ENCODE results near the gene EFEMP2. TPM values are rescaled to one million over a fixed set of nuclear protein-coding genes. Genes with fewer than 3 reads are reported as not detected.

EFEMP2 gene
- 118 TPM for total RNA-seq
- long read RNA-seq, transcript EFEMP2-217 (12 exons, 1,813 nt), result minor isoform, 24 of 269 reads
- long read RNA-seq, transcript EFEMP2-201 (11 exons, 2,034 nt), result major isoform, 120 of 269 reads
- long read RNA-seq, partial matches to known transcripts, result 77 of 269 reads
- long read RNA-seq, other reads (novel, unspliced or antisense), result 46 of 269 reads

GRCh38 chr11:65872586-65873317 lies at the start of gene EFEMP2:
EFEMP2 (minus strand) TSS chr11:65872800; CDS start chr11:65872354, 446 bp downstream.
- DNase-seq (ENCODE audit: low spot score), result no peak
- intact Hi-C loops (cut with DNase I), result loop anchor here (1.0 to 2.0 kb wide), 2 partner anchors 12 to 16 kb away; partner anchors contain the start of genes FIBP and MUS81

DNA sequence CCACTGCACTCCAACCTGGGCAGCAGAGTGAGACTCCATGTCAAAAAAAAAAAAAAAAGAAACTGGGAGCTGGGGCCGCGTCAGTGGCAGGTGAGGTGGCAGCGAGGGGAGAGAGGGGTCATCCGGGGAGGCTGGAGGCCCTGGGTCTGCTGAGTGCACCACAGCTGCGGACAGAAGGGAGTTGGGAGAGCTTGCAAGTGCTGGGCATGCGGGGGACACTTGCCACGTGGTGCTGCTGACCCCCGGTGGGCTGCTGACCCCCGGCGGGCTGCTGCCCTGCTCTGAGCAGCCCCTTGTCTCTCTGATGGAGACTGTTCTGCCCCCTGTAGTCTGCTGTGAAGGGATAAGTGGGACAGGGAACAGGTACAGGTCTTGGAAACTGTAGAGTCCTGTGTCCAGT lies 49.3 kb upstream of the EFEMP2 start:
- no peak for DNase-seq (ENCODE audit: low spot score)
- intact Hi-C loops (cut with DNase I), result no loop called here

DNA sequence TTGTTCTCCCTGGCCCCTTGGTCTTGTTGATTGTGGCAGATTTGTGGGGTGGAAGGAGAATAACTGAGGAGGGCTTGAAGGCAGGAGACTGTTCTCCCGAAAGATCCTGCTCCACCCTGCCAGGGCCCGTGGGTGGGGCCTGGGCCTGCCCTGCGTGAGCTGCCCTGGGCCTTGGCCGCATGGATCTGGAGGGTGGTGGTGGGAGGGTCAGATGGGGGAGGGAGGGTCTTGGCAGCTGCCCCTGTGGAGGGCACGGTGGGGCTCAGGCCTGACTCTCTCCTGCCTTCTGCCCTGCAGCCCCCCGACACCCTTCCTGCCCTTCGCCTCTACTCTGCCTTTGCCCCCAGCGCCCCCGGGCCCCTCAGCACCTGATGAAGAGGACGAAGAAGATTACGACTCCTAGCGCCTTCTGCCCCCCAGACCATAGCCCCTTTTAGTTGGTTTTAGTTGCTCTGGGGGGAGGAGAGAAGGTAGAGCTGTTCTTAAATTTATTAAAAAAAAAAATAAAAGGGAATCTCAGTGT lies 48.5 kb upstream of the EFEMP2 start:
- DNase-seq (ENCODE audit: low spot score), result no peak
- intact Hi-C loops (cut with DNase I), result no loop called here

DNA sequence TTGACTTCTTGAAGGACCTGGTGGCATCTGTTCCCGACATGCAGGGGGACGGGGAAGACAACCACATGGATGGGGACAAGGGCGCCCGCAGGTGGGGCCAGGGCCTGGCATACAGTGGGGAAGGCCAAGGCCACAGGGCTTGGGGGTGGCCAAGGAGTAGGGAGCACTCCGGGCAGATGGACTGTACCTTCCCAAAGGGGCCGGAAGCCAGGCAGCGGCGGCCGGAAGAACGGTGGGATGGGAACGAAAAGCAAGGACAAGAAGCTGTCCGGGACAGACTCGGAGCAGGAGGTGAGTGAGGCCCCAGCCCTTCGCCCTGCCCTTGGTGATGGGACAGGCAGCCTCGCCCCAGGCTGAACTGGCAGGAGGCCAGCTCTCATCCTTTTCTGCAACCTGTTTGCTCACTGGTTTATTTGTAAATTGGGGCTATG lies 47.8 kb upstream of the EFEMP2 start:
- intact Hi-C loops (cut with DNase I), result no loop called here
- no peak for DNase-seq (ENCODE audit: low spot score)

- intact Hi-C loops (cut with DNase I), result loop anchor here (1.0 to 5.0 kb wide), 4 partner anchors 31 to 83 kb away; partner anchors contain the start of genes BANF1, EIF1AD, FIBP and SART1
- DNase-seq (ENCODE audit: low spot score), result no peak
Measured at GRCh38 chr11:65919573-65920371, 47.2 kb upstream of the EFEMP2 start.

DNA sequence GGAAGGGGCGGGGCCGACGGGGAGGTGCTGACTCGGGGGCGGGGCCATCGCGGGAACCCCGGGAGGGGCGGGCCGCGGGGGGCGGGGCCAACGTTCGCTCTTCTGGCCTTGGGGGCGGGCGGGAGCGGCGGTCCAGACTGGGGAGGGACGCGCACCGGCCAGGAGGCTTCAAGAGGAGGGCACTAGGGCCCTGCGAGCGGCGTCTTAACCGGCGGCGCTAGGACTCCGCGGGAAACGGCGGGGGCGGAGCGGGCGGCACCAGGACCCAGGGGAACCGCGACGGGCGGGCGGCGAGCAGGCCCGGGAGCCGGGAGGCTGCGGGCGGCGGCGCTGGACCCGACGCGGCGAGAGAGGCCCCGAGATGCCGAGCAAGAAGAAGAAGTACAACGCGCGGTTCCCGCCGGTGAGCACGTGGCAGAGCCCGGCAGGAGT lies 46.6 kb upstream of the EFEMP2 start, which contains the start of gene DRAP1:
TSS of gene DRAP1 (plus strand) at position 286 of the 432 bp plus-strand sequence. CDS start at position 362, 76 bp downstream.
- intact Hi-C loops (cut with DNase I), result loop anchor here (1.0 to 5.0 kb wide), 4 partner anchors 31 to 83 kb away; partner anchors contain the start of genes BANF1, EIF1AD, FIBP and SART1

GRCh38 chr11:65918211-65919140 lies 45.9 kb upstream of the EFEMP2 start, which contains the start of gene C11orf68:
C11orf68 (minus strand) TSS chr11:65919062; CDS start chr11:65919031, 31 bp downstream.
- no peak for DNase-seq (ENCODE audit: low spot score)
- intact Hi-C loops (cut with DNase I), result loop anchor here (1.0 to 5.0 kb wide), 4 partner anchors 30 to 84 kb away; partner anchors contain the start of genes BANF1, EIF1AD, FIBP and SART1

More for the DNA sequence above, 46.6 kb upstream of the EFEMP2 start, which contains the start of gene DRAP1:
- peak; percentile 100 for DNase-seq (ENCODE audit: low spot score)

- no peak for DNase-seq (ENCODE audit: low spot score)
- intact Hi-C loops (cut with DNase I), result loop anchor here (2.0 to 5.0 kb wide), 2 partner anchors 43 to 85 kb away; partner anchors contain the start of genes BANF1, EIF1AD and SART1
Measured at GRCh38 chr11:65917434-65918210, 45.0 kb upstream of the EFEMP2 start.

GRCh38 chr11:65917077-65917433 lies 44.5 kb upstream of the EFEMP2 start:
- intact Hi-C loops (cut with DNase I), result loop anchor here (5.0 kb wide), 1 partner anchor 85 kb away; the partner anchor contains the start of genes BANF1 and EIF1AD
- DNase-seq (ENCODE audit: low spot score), result no peak

DNA sequence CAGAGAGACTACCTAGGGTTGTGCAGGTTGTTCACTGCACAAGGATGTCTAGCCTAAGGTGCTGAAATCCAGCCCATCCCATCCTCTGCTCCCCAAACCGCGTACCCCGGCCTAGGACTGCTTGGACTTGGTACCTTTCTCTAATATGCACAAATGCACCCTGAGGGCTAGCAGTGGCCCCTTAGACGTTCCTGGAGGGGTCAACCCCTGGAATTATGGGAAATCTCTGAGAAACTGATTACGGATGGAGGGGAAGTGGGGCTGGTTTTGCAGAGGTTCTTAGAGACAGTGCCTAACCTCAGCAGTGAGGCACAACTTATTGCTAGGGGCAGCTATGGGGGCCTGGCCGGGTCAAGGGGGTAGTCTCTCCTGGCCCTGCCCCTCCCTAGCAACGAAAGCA lies 43.8 kb upstream of the EFEMP2 start:
- intact Hi-C loops (cut with DNase I), result loop anchor here (5.0 kb wide), 1 partner anchor 86 kb away; the partner anchor contains the start of genes BANF1 and EIF1AD
- no peak for DNase-seq (ENCODE audit: low spot score)

GRCh38 chr11:65915821-65916251 lies 43.2 kb upstream of the EFEMP2 start:
- intact Hi-C loops (cut with DNase I), result loop anchor here (5.0 kb wide), 1 partner anchor 86 kb away; the partner anchor contains the start of genes BANF1 and EIF1AD
- DNase-seq (ENCODE audit: low spot score), result peak; percentile 90

DNA sequence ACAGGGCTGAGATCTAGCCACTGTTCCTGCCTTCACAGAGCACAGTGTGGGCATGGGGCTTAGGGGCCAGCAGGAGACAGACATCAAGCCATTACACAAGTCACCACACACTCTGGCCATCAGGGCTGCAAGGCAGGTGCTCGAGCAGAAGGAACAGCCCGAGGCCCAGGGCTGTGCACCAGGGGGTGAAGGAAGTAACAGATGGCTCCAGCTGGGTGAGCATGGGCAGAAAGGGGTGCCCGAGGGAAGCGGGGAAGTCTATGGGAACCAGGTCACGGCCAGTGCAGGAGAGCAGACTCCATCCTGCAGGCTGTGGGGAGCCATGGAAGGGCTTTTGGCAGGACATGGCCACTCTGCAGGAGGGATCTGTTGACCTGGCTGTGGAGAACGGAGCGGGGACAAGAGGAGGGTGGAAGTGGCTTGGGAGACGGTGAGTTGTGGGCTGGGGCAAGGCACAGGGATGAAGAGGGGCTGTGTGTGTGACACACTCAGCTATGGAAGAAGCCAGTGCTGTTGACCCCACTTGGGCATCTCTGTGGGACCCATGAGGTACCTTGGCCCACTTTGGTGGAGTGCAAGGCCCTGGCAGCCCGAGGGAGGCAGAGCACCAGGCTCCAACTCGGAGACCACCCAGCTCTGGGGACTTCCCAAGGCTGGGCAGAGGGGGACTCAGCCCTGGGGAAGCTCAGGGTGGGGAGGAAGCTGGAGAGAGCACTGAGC lies 42.7 kb upstream of the EFEMP2 start:
- intact Hi-C loops (cut with DNase I), result loop anchor here (5.0 kb wide), 1 partner anchor 87 kb away; the partner anchor contains the start of genes BANF1 and EIF1AD
- DNase-seq (ENCODE audit: low spot score), result no peak

DNA sequence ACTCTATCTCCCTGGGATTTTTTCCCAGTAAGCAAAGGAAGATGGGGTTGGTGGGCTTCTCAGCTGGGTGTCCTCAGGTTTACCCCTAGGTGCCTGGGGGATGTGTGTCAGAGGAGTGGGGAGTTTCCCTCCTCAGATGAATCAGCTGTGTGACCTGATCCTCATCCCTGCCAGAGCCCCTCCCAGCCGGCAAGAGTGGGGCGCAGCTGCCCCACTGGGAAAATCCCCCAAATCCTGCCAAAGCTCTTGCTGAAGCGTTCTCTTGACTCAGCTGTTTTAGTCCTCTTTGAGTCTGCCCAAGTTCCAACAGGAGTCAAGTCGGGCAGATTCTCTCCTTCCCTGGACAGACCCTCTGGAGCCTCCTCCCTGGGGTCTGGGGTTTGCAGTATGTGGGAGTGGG lies 40.2 kb upstream of the EFEMP2 start:
- no peak for DNase-seq (ENCODE audit: low spot score)
- intact Hi-C loops (cut with DNase I), result no loop called here

- no peak for DNase-seq (ENCODE audit: low spot score)
- intact Hi-C loops (cut with DNase I), result no loop called here
Measured at GRCh38 chr11:65911682-65912568, 39.3 kb upstream of the EFEMP2 start.

GRCh38 chr11:65907878-65908277 lies 35.3 kb upstream of the EFEMP2 start:
- intact Hi-C loops (cut with DNase I), result no loop called here
- no peak for DNase-seq (ENCODE audit: low spot score)

GRCh38 chr11:65906602-65907001 lies 34.0 kb upstream of the EFEMP2 start:
- DNase-seq (ENCODE audit: low spot score), result no peak
- intact Hi-C loops (cut with DNase I), result no loop called here
